GM10266 (cell line): ENCODE results near the gene PON2.
"Not testable (repeated sequence)": the region's sequence is repeated elsewhere in the genome, so short reads cannot be mapped to it uniquely, and the experiment has no call there.

ENCODE experiments used
- DNase-seq: peaks from one replicate; pipeline ENCODE4 v3.0.0; 2012; ENCODE audit errors: extremely low spot score
- CTCF ChIP-seq: IDR thresholded peaks from 2 replicates; pipeline ENCODE4 v1.5.1; 2012; ENCODE audit warnings: mild to moderate bottlenecking, low read depth; ENCODE audit not compliant: control insufficient read depth, insufficient read depth; ENCODE audit errors: missing control alignments

The PON2 gene

GRCh38 chr7:95467912-95468607, 33.2 kb upstream of the PON2 start:
- TF ChIP-seq CTCF: no peak
- no peak for DNase-seq

GRCh38 chr7:95460653-95461052, 25.8 kb upstream of the PON2 start:
- DNase-seq: not testable (repeated sequence)

- no peak for DNase-seq
- TF ChIP-seq CTCF: no peak
Observed at GRCh38 chr7:95457947-95458346, 23.1 kb upstream of the PON2 start.

- no peak for TF ChIP-seq CTCF
- no peak for DNase-seq
Observed at GRCh38 chr7:95454438-95455045, 19.7 kb upstream of the PON2 start.

GRCh38 chr7:95446618-95447017, 11.8 kb upstream of the PON2 start:
- TF ChIP-seq CTCF: no peak
- DNase-seq: no peak

- no peak for DNase-seq
- TF ChIP-seq CTCF: no peak
Observed at GRCh38 chr7:95444796-95445195, 10.0 kb upstream of the PON2 start.

- no peak for DNase-seq
- no peak for TF ChIP-seq CTCF
Observed at GRCh38 chr7:95441042-95441823, 6.4 kb upstream of the PON2 start.
